GM23248 (cell line): ENCODE results near the gene GINS2.

ENCODE experiments used
- EZH2 ChIP-seq: fragments of 200-600 bp; sonication (generic); IDR thresholded peaks from 2 replicates; pipeline ENCODE4 v1.6.1; 2018; ENCODE audit warnings: antibody characterized with exemption, mild to moderate bottlenecking; ENCODE audit not compliant: insufficient read depth, poor library complexity, severe bottlenecking
- EZH2phosphoT487 ChIP-seq: fragments of 200-600 bp; sonication (generic); IDR thresholded peaks from 2 replicates; pipeline ENCODE4 v1.6.1; 2018; ENCODE audit warnings: antibody characterized with exemption, moderate library complexity, mild to moderate bottlenecking, low read depth; ENCODE audit not compliant: insufficient read depth

- no peak for TF ChIP-seq EZH2
- no peak for TF ChIP-seq EZH2phosphoT487
Observed at GRCh38 chr16:85677383-85677967, 11.3 kb downstream of the GINS2 start.
